ENCODE data around the gene ERBB3.

ERBB3 gene

DNA sequence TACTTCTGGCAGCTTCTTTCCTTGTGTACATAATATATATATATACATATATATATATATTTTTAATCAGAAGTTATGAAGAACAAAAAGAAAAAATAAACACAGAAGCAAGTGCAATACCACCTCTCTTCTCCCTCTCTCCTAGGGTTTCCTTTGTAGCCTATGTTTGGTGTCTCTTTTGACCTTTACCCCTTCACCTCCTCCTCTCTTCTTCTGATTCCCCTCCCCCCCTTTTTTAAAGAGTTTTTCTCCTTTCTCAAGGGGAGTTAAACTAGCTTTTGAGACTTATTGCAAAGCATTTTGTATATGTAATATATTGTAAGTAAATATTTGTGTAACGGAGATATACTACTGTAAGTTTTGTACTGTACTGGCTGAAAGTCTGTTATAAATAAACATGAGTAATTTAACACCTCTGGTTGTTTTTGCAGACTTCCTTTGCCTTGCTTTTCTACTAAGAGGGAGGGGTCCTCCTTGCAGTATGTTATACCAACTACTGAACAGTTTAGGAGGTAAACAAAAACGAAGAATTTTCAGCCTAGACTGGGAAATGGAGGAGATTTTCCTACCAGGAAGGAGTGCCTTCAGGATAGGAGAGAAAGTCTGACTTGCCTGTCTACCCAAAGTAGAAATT, 41.8 kb upstream of the ERBB3 start:
- 100% methylated on average over 1 of the region's 2 CpGs; no CpG with 5 or more reads in 1 of the 2 donors for WGBS, 2 donors (ENCODE audit: extremely low coverage in 2 of 2, insufficient read length in 2 of 2, insufficient replicate concordance in 1 of 2)
- Histone ChIP-seq H2BK12ac (ENCODE audit: low read length) (no peak overlapping the region), H3K9ac (ENCODE audit: low read depth, low read length, poor library complexity) (no peak overlapping the region), H2BK5ac (ENCODE audit: low read length) (no peak overlapping the region), H3K4me1 (ENCODE audit: control insufficient read depth in 2 of 2, insufficient read depth in 1 of 2, low read depth in 1 of 2, low read length in 2 of 2) (peaks cover 5 to 19% of the 10 kb centered on the region in 2 donors), H2BK120ac (ENCODE audit: low read depth, low read length) (no peak overlapping the region), H3K36me3 (replicated peaks in 1 of 2; ENCODE audit: control insufficient read depth in 2 of 2, insufficient read depth in 2 of 2, low read length in 2 of 2) (peaks cover 24 to 65% of the 10 kb centered on the region in 2 donors), H3K4me3 (ENCODE audit: low read length in 2 of 2) (no peak overlapping the region), H3K27ac (replicated peaks; ENCODE audit: low read length) (no peak overlapping the region), H4K8ac (ENCODE audit: low read depth, low read length) (no peak overlapping the region), H2AK5ac (ENCODE audit: low read depth, low read length) (no peak overlapping the region), H2BK15ac (ENCODE audit: low read length) (no peak overlapping the region), H3K4me2 (ENCODE audit: insufficient read depth, low read length, poor library complexity, severe bottlenecking) (no peak overlapping the region), H3K4ac (ENCODE audit: low read length) (no peak overlapping the region), H3K18ac (ENCODE audit: low read length) (no peak overlapping the region), H4K91ac (ENCODE audit: low read depth, low read length, poor library complexity) (no peak overlapping the region), H3K27me3 (ENCODE audit: control insufficient read depth in 3 of 3, insufficient read depth in 3 of 3, low read depth in 1 of 3, low read length in 3 of 3) (no peaks in the 10 kb centered on the region), H3K79me1 (ENCODE audit: low read depth, low read length) (peaks cover 2% of the 10 kb centered on the region), H3K9me3 (replicated peaks in 1 of 2; ENCODE audit: control insufficient read depth in 2 of 2, insufficient read depth in 1 of 2, low read depth in 1 of 2, low read length in 2 of 2) (no peaks in the 10 kb centered on the region), H3K23ac (ENCODE audit: low read depth, low read length, poor library complexity) (no peak overlapping the region), H3K14ac (ENCODE audit: low read length) (no peak overlapping the region), H2AFZ (ENCODE audit: low read length) (no peak overlapping the region)
- no peak for DNase-seq (ENCODE audit: low spot score)

DNA sequence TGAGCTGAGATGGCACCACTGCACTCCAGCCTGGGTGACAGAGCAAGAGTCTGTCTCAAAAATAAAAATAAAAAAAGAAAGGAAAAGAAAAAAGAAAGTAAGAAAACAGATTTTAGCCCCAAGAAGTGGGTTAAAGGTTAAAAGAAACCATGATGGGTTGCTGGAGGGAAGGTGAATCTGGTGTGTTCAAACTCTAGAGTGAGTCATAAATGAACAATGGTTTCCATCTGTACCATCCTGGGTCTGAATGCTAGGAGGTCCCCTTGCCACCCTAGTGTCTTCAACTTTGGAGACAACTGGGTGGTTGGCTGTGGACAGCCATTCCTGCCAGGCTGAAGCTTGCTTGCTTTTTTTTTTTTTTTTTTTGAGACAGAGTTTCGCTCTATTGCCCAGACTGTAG, 39.8 kb upstream of the ERBB3 start:
- H3K27ac ChIP-seq (replicated peaks; ENCODE audit: low read length): no peak overlapping the region
- H2BK15ac ChIP-seq (ENCODE audit: low read length): no peak overlapping the region
- WGBS, 2 donors (ENCODE audit: extremely low coverage in 2 of 2, insufficient read length in 2 of 2, insufficient replicate concordance in 1 of 2): no CpG with 5 or more reads among the region's 1 CpG
- H3K4ac ChIP-seq (ENCODE audit: low read length): no peak overlapping the region
- no peak overlapping the region for H3K14ac ChIP-seq (ENCODE audit: low read length)
- no peaks in the 10 kb centered on the region for H3K27me3 ChIP-seq (ENCODE audit: control insufficient read depth in 3 of 3, insufficient read depth in 3 of 3, low read depth in 1 of 3, low read length in 3 of 3)
- no peak overlapping the region for H2BK120ac ChIP-seq (ENCODE audit: low read depth, low read length)
- H4K8ac ChIP-seq (ENCODE audit: low read depth, low read length): no peak overlapping the region
- H3K23ac ChIP-seq (ENCODE audit: low read depth, low read length, poor library complexity): no peak overlapping the region
- H2BK12ac ChIP-seq (ENCODE audit: low read length): no peak overlapping the region
- H2AFZ ChIP-seq (ENCODE audit: low read length): no peak overlapping the region
- H3K4me2 ChIP-seq (ENCODE audit: insufficient read depth, low read length, poor library complexity, severe bottlenecking): no peak overlapping the region
- H3K18ac ChIP-seq (ENCODE audit: low read length): no peak overlapping the region
- no peak overlapping the region for H2BK5ac ChIP-seq (ENCODE audit: low read length)
- H4K91ac ChIP-seq (ENCODE audit: low read depth, low read length, poor library complexity): no peak overlapping the region
- no peaks in the 10 kb centered on the region for H3K9me3 ChIP-seq (replicated peaks in 1 of 2; ENCODE audit: control insufficient read depth in 2 of 2, insufficient read depth in 1 of 2, low read depth in 1 of 2, low read length in 2 of 2)
- H3K79me1 ChIP-seq (ENCODE audit: low read depth, low read length): peaks cover 5% of the 10 kb centered on the region
- H3K4me1 ChIP-seq (ENCODE audit: control insufficient read depth in 2 of 2, insufficient read depth in 1 of 2, low read depth in 1 of 2, low read length in 2 of 2): peaks cover 5 to 22% of the 10 kb centered on the region in 2 donors
- H3K36me3 ChIP-seq (replicated peaks in 1 of 2; ENCODE audit: control insufficient read depth in 2 of 2, insufficient read depth in 2 of 2, low read length in 2 of 2): peaks cover 26 to 67% of the 10 kb centered on the region in 2 donors
- no peak overlapping the region for H2AK5ac ChIP-seq (ENCODE audit: low read depth, low read length)
- no peak for DNase-seq (ENCODE audit: low spot score)
- H3K4me3 ChIP-seq (ENCODE audit: low read length in 2 of 2): no peak overlapping the region
- H3K9ac ChIP-seq (ENCODE audit: low read depth, low read length, poor library complexity): no peak overlapping the region

DNA sequence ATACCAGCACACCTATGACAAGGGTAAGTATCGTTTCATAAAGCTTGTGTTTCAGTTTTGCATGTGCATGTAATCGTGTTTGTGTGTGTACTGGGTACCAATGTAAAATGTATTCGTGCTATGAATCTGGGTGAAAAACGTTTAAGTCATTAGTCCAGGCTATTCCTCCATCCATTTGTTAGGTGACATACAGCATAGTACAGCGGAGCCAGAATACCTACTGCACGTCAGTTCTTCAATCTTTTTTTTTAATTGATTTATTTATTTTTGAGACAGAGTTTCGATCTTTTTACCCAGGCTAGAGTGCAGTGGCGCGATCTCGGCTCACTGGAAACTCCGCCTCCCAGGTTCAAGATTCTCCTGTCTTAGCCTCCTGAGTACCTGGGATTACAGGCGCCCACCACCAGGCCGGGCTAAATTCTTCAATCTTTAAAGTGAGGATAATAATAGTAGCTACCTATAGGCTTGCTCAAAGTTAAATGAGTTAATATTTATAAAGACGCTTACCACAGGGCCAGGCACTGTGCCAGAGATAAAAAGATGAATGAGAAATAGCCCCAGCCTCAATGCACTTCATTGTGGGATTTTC, 38.9 kb upstream of the ERBB3 start:
- Histone ChIP-seq H3K23ac (ENCODE audit: low read depth, low read length, poor library complexity) (no peak overlapping the region), H4K91ac (ENCODE audit: low read depth, low read length, poor library complexity) (no peak overlapping the region), H3K27me3 (ENCODE audit: control insufficient read depth in 3 of 3, insufficient read depth in 3 of 3, low read depth in 1 of 3, low read length in 3 of 3) (no peaks in the 10 kb centered on the region), H3K36me3 (replicated peaks in 1 of 2; ENCODE audit: control insufficient read depth in 2 of 2, insufficient read depth in 2 of 2, low read length in 2 of 2) (peaks cover 27 to 65% of the 10 kb centered on the region in 2 donors), H3K14ac (ENCODE audit: low read length) (no peak overlapping the region), H3K79me1 (ENCODE audit: low read depth, low read length) (peaks cover 5% of the 10 kb centered on the region), H2AFZ (ENCODE audit: low read length) (peak overlapping the region; percentile 78), H3K27ac (replicated peaks; ENCODE audit: low read length) (peak overlapping the region; percentile 76), H3K9me3 (replicated peaks in 1 of 2; ENCODE audit: control insufficient read depth in 2 of 2, insufficient read depth in 1 of 2, low read depth in 1 of 2, low read length in 2 of 2) (no peaks in the 10 kb centered on the region), H3K4ac (ENCODE audit: low read length) (no peak overlapping the region), H2BK12ac (ENCODE audit: low read length) (no peak overlapping the region), H3K4me3 (ENCODE audit: low read length in 2 of 2) (peak overlapping the region in 1 of 2 donors; percentile 83), H2BK15ac (ENCODE audit: low read length) (no peak overlapping the region), H2BK5ac (ENCODE audit: low read length) (no peak overlapping the region), H3K9ac (ENCODE audit: low read depth, low read length, poor library complexity) (no peak overlapping the region), H3K18ac (ENCODE audit: low read length) (no peak overlapping the region), H3K4me2 (ENCODE audit: insufficient read depth, low read length, poor library complexity, severe bottlenecking) (no peak overlapping the region), H4K8ac (ENCODE audit: low read depth, low read length) (no peak overlapping the region), H3K4me1 (ENCODE audit: control insufficient read depth in 2 of 2, insufficient read depth in 1 of 2, low read depth in 1 of 2, low read length in 2 of 2) (peaks cover 5 to 22% of the 10 kb centered on the region in 2 donors), H2BK120ac (ENCODE audit: low read depth, low read length) (no peak overlapping the region), H2AK5ac (ENCODE audit: low read depth, low read length) (no peak overlapping the region)
- DNase-seq (ENCODE audit: low spot score): no peak
- WGBS, 2 donors (ENCODE audit: extremely low coverage in 2 of 2, insufficient read length in 2 of 2, insufficient replicate concordance in 1 of 2): no CpG with 5 or more reads among the region's 14 CpGs

GRCh38 chr12:56041552-56042429, 38.2 kb upstream of the ERBB3 start, which contains the start of gene RPS26:
TSS of gene RPS26 (plus strand) at chr12:56041918. CDS start at chr12:56042167, 249 bp downstream.
- no peak within 1 kb of the TSS for H2BK120ac ChIP-seq (ENCODE audit: low read depth, low read length)
- H3K36me3 ChIP-seq (replicated peaks in 1 of 2; ENCODE audit: control insufficient read depth in 2 of 2, insufficient read depth in 2 of 2, low read length in 2 of 2): peaks cover 24 to 57% of the 10 kb centered on the region in 2 donors
- H2AFZ ChIP-seq (ENCODE audit: low read length): peak within 1 kb of the TSS; percentile 89

More at GRCh38 chr12:56041552-56042429, 38.2 kb upstream of the ERBB3 start, which contains the start of gene RPS26:
- H3K18ac ChIP-seq (ENCODE audit: low read length): peak within 1 kb of the TSS; percentile 89
- peak within 1 kb of the TSS; percentile 71 for H3K9ac ChIP-seq (ENCODE audit: low read depth, low read length, poor library complexity)
- H3K4me1 ChIP-seq (ENCODE audit: control insufficient read depth in 2 of 2, insufficient read depth in 1 of 2, low read depth in 1 of 2, low read length in 2 of 2): peaks cover 5 to 22% of the 10 kb centered on the region in 2 donors
- H2AK5ac ChIP-seq (ENCODE audit: low read depth, low read length): no peak within 1 kb of the TSS
- DNase-seq (ENCODE audit: low spot score): peak; percentile 99
- no peak within 1 kb of the TSS for H2BK5ac ChIP-seq (ENCODE audit: low read length)
- H4K8ac ChIP-seq (ENCODE audit: low read depth, low read length): no peak within 1 kb of the TSS
- no peaks in the 10 kb centered on the region for H3K9me3 ChIP-seq (replicated peaks in 1 of 2; ENCODE audit: control insufficient read depth in 2 of 2, insufficient read depth in 1 of 2, low read depth in 1 of 2, low read length in 2 of 2)
- no CpG with 5 or more reads among the region's 50 CpGs for WGBS, 2 donors (ENCODE audit: extremely low coverage in 2 of 2, insufficient read length in 2 of 2, insufficient replicate concordance in 1 of 2)
- H2BK15ac ChIP-seq (ENCODE audit: low read length): no peak within 1 kb of the TSS
- H3K14ac ChIP-seq (ENCODE audit: low read length): no peak within 1 kb of the TSS
- H3K4ac ChIP-seq (ENCODE audit: low read length): no peak within 1 kb of the TSS
- H3K27ac ChIP-seq (replicated peaks; ENCODE audit: low read length): peak within 1 kb of the TSS; percentile 82
- no peak within 1 kb of the TSS for H2BK12ac ChIP-seq (ENCODE audit: low read length)
- H3K23ac ChIP-seq (ENCODE audit: low read depth, low read length, poor library complexity): peak within 1 kb of the TSS; percentile 99
- H3K4me2 ChIP-seq (ENCODE audit: insufficient read depth, low read length, poor library complexity, severe bottlenecking): peak within 1 kb of the TSS; percentile 63
- no peaks in the 10 kb centered on the region for H3K27me3 ChIP-seq (ENCODE audit: control insufficient read depth in 3 of 3, insufficient read depth in 3 of 3, low read depth in 1 of 3, low read length in 3 of 3)
- H3K79me1 ChIP-seq (ENCODE audit: low read depth, low read length): peaks cover 5% of the 10 kb centered on the region
- no peak within 1 kb of the TSS for H4K91ac ChIP-seq (ENCODE audit: low read depth, low read length, poor library complexity)
- H3K4me3 ChIP-seq (ENCODE audit: low read length in 2 of 2): peak within 1 kb of the TSS; percentile 83 to 95

Measured in neuronal stem cell (in vitro differentiated cells).